Measurements from ENCODE around the gene SLC17A9. TPM values are rescaled to one million over a fixed set of nuclear protein-coding genes. Genes with fewer than 3 reads are reported as not detected.

SLC17A9 gene
- total RNA-seq, 1 experiment from 2014 or later: 0.17 TPM

DNA sequence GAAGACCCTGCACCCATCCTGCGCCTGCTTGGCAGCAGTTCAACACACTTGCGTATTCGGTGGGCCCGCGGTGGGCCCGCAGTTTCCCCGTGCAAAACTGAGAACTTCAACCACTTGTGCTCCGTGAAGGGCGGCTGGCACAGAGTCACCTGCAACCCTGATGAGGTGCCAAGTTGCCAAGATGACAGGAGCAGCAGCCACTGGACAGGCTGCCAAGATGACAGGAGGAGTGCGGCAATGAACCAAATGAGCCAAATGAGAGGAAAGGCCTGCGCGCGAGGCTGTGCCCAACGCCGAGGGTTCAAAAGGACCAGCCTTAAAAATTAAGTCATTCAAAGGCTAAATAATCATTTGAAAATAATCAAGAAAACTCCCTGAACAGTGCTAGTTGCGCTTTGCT lies 46.3 kb upstream of the SLC17A9 start:
- no peaks in the 10 kb centered on the region for H3K27me3 ChIP-seq (replicated peaks; ENCODE audit: insufficient read depth, low read depth, low read length, poor library complexity)
- DNase-seq (ENCODE audit: low spot score): no peak
- TF ChIP-seq EZH2 (IDR thresholded peaks at IDR 0.05; ENCODE audit: borderline replicate concordance, low read depth, low read length, poor library complexity, severe bottlenecking): no peak
- TF ChIP-seq, protein P1, sequence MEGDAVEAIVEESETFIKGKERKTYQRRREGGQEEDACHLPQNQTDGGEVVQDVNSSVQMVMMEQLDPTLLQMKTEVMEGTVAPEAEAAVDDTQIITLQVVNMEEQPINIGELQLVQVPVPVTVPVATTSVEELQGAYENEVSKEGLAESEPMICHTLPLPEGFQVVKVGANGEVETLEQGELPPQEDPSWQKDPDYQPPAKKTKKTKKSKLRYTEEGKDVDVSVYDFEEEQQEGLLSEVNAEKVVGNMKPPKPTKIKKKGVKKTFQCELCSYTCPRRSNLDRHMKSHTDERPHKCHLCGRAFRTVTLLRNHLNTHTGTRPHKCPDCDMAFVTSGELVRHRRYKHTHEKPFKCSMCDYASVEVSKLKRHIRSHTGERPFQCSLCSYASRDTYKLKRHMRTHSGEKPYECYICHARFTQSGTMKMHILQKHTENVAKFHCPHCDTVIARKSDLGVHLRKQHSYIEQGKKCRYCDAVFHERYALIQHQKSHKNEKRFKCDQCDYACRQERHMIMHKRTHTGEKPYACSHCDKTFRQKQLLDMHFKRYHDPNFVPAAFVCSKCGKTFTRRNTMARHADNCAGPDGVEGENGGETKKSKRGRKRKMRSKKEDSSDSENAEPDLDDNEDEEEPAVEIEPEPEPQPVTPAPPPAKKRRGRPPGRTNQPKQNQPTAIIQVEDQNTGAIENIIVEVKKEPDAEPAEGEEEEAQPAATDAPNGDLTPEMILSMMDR (conservative IDR thresholded peaks at IDR 0.05; ENCODE audit: low read depth, low read length): no peak
- POLR2A ChIA-PET (ENCODE audit: low non-redundant PET): no interaction called here
- intact Hi-C loops (cut with micrococcal nuclease; ENCODE audit: unreplicated experiment): no loop called here
- CTCF ChIA-PET: no interaction called here
- H3K4me1 ChIP-seq (ENCODE audit: insufficient read depth, low read length, poor library complexity, severe bottlenecking): no peaks in the 10 kb centered on the region
- H3K4me3 ChIP-seq (ENCODE audit: low read depth, low read length, poor library complexity, severe bottlenecking): no peak overlapping the region
- no peak overlapping the region for H3K27ac ChIP-seq (ENCODE audit: low read depth, low read length, poor library complexity, severe bottlenecking)
- H3K9me3 ChIP-seq (ENCODE audit: low read depth, low read length, poor library complexity, severe bottlenecking): no peaks in the 10 kb centered on the region
- BruUV-seq (replicated peaks): no TSS peak
- peaks cover 100% of the 10 kb centered on the region for H3K36me3 ChIP-seq (ENCODE audit: insufficient read depth, low read length, poor library complexity, severe bottlenecking)

DNA sequence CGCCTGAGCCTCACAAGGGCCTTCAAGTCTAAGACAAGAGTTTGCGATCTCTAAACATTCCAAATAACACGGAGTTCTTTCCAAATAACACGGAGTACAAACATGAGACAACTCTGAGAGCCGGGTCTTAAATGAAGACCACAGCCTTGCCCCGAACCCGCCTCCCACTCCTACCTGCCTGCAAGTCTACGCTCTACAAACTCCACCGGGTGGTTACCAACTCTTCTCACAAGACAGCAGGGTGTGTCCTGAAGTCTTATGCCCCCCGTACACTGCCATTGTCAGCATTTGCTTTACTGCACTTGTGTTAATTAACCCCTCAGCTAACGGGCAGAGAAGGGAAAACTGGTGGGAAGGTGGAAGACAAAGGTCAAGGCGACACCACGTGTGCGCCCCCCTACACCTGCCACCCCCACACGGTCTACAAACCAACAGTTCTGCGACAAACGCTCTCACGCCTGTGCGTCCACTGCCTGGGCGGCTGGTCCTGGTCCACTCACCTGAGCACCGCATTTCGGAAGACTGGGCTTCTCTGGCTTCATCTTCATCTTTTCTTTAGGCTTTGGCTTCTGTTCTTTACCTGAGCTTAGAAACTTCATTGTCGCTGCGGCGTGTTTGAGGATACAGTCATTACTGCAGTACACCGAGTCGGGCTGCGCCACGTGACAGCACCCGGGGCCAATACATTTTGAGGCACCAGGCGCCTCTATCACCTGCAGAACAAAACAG lies 45.7 kb upstream of the SLC17A9 start:
- Histone ChIP-seq H3K36me3 (ENCODE audit: insufficient read depth, low read length, poor library complexity, severe bottlenecking) (peaks cover 100% of the 10 kb centered on the region), H3K4me3 (ENCODE audit: low read depth, low read length, poor library complexity, severe bottlenecking) (no peak overlapping the region), H3K27ac (ENCODE audit: low read depth, low read length, poor library complexity, severe bottlenecking) (no peak overlapping the region), H3K4me1 (ENCODE audit: insufficient read depth, low read length, poor library complexity, severe bottlenecking) (no peaks in the 10 kb centered on the region), H3K27me3 (replicated peaks; ENCODE audit: insufficient read depth, low read depth, low read length, poor library complexity) (no peaks in the 10 kb centered on the region), H3K9me3 (ENCODE audit: low read depth, low read length, poor library complexity, severe bottlenecking) (no peaks in the 10 kb centered on the region)
- no peak for DNase-seq (ENCODE audit: low spot score)
- intact Hi-C loops (cut with micrococcal nuclease; ENCODE audit: unreplicated experiment): no loop called here
- TF ChIP-seq, protein P1 (conservative IDR thresholded peaks at IDR 0.05; ENCODE audit: low read depth, low read length): no peak
- no peak for TF ChIP-seq EZH2 (IDR thresholded peaks at IDR 0.05; ENCODE audit: borderline replicate concordance, low read depth, low read length, poor library complexity, severe bottlenecking)
- ChIA-PET CTCF (interaction anchor here (0.9 to 1.1 kb wide), 2 partner anchors 17 to 32 kb away, joined by 3 read pairs; no protein-coding TSS in a partner anchor), POLR2A (ENCODE audit: low non-redundant PET) (no interaction called here)
- BruUV-seq (replicated peaks): no TSS peak

DNA sequence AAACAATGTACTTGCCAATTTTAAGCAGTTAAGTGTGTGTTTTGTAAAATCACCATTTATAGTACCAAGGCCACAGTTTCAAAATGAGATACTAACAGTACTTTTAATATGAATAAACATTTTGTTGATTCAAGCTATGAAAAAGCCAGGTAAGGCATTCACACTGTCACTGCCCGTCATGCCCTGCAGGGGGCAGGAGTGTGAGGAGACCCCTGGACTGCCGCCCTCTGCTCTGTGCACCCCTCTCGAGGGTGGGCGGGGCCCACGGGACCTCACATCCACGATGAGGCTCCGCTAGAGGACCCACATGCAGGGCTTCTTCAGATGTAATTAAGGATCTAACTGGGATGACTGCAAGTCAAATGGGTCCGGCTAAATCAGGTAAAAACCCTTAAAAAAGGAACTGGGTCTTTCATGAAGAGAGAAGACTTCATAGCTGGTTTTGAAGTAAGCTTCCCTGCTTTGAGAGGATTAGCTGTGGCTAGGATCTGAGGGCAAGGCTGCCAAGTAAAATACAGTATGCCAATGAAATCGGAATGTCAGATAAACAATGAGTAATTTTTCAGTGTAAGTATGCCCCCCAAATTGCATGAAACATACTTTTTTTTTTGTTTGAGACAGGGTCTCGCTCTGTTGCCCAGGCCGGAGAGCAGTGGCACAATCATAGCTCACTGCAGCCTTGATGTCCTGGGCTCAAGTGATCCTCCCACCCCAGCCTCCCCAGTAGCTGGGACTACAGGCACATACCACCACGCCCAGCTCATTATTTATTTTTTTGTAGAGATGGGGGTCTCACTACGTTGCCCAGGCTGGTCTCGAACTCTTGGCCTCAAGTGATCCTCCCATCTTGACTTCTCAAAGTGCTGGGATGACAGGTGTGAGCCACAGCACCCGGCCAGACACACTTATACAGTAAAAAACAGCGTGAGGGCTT lies 44.9 kb upstream of the SLC17A9 start:
- Histone ChIP-seq H3K4me3 (ENCODE audit: low read depth, low read length, poor library complexity, severe bottlenecking) (no peak overlapping the region), H3K27me3 (replicated peaks; ENCODE audit: insufficient read depth, low read depth, low read length, poor library complexity) (no peaks in the 10 kb centered on the region), H3K4me1 (ENCODE audit: insufficient read depth, low read length, poor library complexity, severe bottlenecking) (no peaks in the 10 kb centered on the region), H3K36me3 (ENCODE audit: insufficient read depth, low read length, poor library complexity, severe bottlenecking) (peaks cover 99% of the 10 kb centered on the region), H3K27ac (ENCODE audit: low read depth, low read length, poor library complexity, severe bottlenecking) (no peak overlapping the region), H3K9me3 (ENCODE audit: low read depth, low read length, poor library complexity, severe bottlenecking) (no peaks in the 10 kb centered on the region)
- ChIA-PET CTCF (interaction anchor here (0.9 to 1.1 kb wide), 2 partner anchors 16 to 33 kb away, joined by 3 read pairs; no protein-coding TSS in a partner anchor), POLR2A (ENCODE audit: low non-redundant PET) (no interaction called here)
- no peak for DNase-seq (ENCODE audit: low spot score)
- BruUV-seq (replicated peaks): no TSS peak
- intact Hi-C loops (cut with micrococcal nuclease; ENCODE audit: unreplicated experiment): no loop called here
- no peak for TF ChIP-seq EZH2 (IDR thresholded peaks at IDR 0.05; ENCODE audit: borderline replicate concordance, low read depth, low read length, poor library complexity, severe bottlenecking)
- TF ChIP-seq, protein P1 (conservative IDR thresholded peaks at IDR 0.05; ENCODE audit: low read depth, low read length): peak; percentile 58

Data from A673 (cell line).